Measurements from ENCODE around the gene PPFIA1. TPM values are rescaled to one million over a fixed set of nuclear protein-coding genes. Genes with fewer than 3 reads are reported as not detected.

The PPFIA1 gene
- total and polyA plus RNA-seq, 2 of the 8 experiments (the other 6 are each of a cell fraction or from before 2014, with no cell fraction given) = 44.3 to 73.5 TPM

DNA sequence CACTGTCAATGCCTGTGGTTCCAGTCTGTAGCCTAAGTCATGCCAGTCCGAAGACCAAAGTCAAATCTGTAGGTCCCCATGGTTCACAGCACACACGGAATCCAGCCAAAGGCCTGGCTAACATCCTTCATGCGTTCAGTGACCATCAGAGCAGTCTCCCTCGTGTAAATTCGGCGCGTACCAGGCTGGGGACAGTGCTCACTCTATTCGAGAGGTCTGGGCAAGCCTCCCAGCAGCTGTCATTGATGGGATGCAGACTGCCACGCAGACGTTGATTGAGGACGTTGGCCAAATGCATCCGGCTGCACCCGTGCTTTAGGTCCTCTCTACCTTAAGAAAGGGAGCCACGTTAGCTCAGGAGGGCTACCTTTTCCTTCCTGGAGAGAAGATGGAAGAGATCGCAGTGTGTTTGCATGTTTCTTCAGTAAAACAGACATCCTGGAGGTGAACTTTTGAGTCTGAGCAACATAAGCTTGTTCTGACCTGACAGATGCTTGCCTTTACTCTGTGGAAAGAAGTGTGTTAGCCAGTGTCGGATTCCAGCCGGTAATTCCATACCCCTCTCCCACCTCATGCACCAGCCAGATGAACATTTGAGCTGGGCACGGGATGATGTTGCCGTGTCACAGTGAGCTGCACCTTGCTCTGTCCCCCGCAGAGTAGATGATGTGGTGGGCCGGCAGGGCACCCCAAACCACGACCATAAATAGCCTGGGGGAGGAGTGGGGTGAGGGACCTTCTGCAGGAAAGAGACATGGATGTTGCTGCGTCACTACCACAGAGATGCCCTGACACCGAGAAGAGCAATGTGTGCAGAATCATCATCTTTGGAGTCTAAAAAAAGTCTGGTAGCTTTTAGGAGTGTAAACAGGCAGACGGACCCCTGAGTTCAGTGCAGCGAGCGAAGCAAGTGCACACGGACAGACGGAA is 140.1 kb downstream of the PPFIA1 start (continued):
- TF ChIP-seq JUN (IDR thresholded peaks at IDR 0.05; ENCODE audit: low read depth, low read length) = no peak
- TF ChIP-seq YY1 (IDR thresholded peaks at IDR 0.05; ENCODE audit: low read depth, low read length) = no peak
- TF ChIP-seq SP2 (IDR thresholded peaks at IDR 0.05; ENCODE audit: low read length) = no peak
- no peak for TF ChIP-seq NRF1 (IDR thresholded peaks at IDR 0.05; ENCODE audit: low read depth, low read length)
- no peak for TF ChIP-seq ASH2L (IDR thresholded peaks at IDR 0.05; ENCODE audit: low read length)

All from H1 (cell line).